GM18499 (cell line): ENCODE measurements around the gene GCHFR.

Experiments
- ATAC-seq: cut with Tn5 transposase; IDR thresholded peaks from one replicate; pipeline ENCODE4 v1.9.1; 2021; ENCODE audit warnings: moderate number of reproducible peaks; ENCODE audit not compliant: insufficient read depth, unreplicated experiment

The GCHFR gene

DNA sequence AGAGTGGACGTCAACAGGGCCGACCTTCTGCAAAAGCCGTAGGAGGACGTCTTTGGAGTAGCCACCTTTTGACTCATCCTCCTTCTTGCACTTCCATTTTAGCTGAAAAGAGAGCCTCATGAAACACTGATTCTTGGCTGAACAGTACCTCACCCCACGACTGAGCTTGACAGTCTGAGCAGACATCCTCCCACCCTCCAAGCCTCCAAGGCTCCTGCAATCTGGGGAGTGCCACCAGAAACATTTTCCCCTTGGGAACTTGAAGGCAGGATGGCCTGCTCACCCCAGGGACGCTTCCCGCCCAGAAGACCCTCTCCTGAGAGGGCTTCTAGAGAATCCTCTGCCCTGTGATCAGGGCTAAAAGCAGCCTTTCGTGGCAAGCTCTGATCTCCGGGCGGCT is 11.1 kb downstream of the GCHFR start:
- no peak for ATAC-seq

DNA sequence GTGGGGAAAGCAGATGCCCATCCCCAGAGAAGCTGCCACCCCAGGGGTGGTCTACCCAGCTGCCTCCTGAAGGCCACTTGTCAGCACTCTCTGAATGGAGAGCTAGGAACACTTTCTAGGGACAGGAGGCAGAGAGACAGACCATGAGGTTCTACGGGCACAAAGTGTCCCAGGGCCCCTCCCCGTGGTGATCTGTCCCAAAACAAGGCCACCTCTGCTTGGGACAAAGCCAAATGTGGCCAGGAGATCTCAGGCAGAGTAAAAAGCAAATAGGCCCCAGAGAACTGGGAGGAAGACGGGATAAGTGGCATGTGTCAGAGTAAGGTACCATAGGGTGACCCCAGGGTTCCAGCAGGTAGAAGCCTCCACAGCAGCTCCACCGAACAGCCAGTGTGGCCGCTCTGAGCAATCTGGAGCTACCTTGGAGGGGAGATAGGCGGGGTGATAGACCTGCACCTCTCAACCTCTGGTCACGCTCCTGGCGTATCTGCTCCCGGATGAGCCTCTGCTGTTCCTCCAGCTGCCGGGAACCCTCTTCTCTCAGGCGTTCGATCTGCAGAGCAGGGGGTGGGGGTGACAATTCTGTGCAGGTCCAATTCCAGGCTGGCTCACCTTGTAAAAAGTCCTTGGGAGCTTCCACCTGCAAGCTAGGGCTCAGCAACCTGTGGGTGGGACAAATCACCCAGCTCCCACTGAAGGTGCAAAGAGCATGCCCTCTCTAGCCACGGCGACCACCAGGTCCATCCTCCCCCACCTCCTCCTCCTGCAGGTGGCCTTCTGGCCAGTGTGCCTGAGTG is 12.1 kb downstream of the GCHFR start:
- no peak for ATAC-seq

DNA sequence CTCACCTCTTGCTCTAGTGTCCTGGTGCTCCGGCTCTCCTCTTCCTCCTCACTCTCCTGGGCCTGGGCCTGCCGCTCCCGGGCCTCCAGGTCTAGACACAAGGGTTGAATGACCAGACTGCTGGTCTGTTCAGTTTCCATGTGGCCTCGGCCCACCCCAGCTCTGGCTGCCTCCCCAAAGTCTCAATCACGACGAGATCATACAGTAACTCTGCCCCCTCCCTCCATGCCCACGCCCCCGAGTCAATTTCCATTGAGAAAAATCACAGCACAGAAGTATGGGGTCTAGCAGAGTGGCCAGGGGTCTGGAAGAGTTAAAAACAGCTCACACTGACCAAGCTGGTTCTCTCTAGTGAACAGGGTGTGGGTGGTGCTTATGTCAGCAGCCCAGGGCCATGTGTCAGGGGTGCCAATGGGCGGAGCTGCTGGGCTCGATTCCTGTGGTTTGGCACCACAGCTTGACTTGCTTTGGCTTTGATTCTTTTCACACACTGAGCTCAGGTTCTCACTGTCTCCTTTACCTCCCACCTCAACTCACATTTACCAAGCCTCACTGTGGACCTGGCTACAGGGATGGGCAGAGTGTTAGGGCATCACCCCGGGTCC is 12.8 kb downstream of the GCHFR start:
- no peak for ATAC-seq

DNA sequence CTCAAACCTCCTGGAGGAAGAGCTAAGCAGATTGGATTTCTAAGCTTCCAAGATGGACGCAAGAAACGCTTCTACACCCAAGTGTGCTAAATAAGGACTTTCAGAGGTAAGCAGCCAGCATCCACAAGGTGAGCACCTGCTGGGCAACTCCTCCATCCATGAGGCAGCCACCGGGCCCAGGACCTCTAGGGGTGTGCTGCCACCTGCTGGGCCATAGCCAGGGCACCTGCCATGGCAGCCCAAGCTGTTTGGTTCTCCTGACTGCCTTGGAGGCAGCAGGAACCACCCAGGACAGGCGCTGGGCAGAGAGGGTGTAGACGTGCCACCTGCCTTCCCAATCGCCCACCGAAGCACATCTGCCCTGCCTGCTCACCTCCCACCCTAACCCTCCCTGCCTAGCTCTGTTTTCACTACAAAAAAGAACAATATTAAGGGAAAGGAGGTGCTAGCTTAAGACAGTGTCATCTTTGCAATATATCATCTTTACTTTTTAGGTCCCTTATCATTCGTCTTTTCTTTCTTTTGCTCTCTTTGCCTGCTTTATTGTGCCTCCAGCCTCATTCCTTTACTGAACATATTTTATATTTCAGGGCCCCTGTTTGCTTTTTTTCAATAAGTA is 18.9 kb downstream of the GCHFR start:
- no peak for ATAC-seq

DNA sequence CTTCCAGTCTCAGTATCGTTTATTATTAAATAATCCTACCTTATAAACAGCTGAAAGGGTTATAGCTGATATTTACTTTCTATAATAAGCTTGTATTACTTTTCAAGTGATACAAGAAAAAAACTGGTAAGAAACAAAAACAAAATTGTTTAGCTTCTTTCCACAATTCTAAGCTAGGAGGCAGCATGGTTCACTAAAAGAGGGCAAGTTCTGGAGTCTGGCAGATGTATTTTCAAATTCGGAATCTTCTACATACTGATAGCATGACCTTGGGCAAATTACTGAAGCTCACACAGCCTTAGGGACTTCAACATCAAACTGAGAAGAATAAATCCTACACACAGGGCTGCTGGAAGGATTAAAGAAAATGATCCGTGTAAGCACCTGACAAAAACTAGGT is 21.3 kb downstream of the GCHFR start:
- ATAC-seq: no peak

DNA sequence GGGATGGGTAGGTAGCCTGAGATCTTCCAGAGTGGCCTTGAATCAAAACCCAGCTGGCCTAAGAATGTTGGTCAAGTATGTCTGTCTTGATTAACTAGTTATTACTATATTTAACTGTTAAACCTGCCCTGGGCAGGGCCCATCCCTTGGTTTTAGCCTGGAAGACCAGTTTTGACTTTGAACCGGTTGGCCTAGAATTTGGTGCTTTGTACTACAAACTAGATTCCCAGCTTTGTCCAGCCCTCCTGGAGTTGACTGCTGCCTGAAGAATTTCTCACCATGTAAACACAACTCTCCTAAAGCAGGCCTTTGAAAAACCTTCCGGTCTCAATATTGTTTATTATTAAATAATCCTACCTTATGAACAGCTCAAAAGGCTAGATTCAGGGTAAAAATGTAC is 21.9 kb downstream of the GCHFR start:
- ATAC-seq: no peak

DNA sequence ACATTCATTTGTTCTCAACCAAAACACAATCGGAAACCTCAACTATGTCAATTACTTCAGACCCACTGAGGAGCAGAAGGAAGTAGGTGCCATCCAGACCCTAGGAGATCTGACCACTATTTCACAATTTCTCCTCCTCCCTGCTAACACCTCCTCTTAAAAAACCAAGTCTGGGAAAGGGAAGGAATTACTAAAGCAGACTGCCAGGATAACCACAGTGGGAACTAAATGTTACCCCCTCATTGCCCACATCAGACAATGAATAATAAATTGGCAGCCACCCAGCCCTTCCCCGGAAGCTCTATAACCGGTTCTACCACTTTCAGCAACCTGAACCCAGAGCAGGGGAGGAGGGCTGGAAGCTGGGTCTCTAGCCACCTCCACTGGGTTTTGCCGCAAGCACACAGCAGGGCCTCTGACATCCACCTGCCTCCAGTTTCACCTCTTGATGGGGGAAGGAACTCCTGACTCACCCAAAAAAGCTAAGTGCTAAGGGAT is 23.5 kb downstream of the GCHFR start:
- ATAC-seq: no peak

DNA sequence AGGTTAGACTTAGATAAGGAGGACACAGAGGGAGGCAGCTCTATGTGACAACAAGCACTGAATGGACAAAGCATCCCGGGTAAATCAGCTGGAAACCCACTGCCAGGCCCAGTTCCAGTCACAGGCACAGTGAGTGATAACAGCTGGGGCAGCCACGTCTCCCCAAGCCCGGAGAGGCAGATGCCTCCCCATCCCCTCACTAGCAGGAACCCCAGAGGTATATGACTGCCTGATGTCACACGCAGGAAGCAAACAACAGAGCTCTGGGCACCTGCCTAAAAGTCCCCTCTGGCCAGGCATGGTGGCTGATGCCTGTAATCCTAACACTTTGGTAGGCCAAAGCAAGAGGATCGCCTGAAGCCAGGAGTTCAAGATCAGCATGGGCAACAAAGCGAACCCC is 24.1 kb downstream of the GCHFR start:
- ATAC-seq: no peak

DNA sequence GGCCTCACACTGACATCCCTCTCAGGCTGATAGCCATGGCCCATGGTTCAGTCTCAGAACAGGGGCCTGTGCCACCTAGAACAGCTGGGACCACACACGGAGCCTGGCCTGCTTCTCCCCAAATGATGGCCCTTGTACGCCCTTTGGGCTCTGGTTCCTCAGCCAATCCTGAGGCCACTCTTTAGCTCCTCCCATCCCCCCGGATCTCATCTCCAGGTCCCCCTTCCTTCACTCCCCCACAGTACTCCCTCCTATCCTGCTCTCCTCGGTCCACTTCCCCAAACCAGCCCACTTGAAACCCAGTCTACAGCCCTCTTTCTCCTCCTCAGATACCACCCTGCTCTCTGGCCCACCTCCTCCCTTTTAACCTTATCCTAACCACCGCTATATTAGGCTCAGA is 25.3 kb downstream of the GCHFR start:
- ATAC-seq: no peak

DNA sequence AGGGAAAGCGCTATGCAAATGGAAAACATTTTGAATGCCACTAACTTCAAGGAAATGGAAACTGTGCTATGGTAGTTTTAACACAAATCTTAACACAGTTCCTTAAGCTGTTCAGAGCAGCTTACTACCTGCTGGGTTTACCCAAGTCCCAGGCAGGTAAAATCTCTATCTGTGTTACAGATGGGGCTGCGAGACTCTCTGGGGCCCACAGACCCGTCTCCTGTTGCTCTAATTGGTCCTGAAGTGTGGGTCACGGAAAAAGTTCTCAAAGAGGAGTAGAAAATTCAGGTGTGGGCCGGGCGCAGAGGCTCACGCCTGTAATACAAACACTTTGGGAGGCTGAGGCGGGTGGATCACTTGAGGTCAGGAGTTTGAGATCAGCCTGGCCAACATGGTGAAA is 26.1 kb downstream of the GCHFR start:
- ATAC-seq: no peak

DNA sequence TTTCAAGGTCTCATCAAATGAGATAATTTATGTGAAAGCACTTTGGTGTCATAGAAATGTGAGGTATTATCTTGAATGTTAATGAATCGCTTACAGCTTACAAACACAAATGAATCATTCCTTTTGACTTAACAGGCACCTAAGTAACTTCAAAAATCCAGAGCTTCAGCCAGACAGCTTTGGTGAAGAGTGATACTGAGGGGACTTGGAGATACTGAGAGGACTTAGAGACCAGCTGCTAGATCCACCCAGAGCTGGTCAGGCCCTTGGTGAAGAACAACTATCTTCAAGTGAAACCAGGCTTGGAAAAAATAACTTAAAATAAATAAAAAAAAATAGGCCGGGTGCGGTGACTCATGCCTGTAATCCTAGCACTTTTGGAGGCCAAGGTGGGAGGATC is 26.9 kb downstream of the GCHFR start:
- no peak for ATAC-seq

DNA sequence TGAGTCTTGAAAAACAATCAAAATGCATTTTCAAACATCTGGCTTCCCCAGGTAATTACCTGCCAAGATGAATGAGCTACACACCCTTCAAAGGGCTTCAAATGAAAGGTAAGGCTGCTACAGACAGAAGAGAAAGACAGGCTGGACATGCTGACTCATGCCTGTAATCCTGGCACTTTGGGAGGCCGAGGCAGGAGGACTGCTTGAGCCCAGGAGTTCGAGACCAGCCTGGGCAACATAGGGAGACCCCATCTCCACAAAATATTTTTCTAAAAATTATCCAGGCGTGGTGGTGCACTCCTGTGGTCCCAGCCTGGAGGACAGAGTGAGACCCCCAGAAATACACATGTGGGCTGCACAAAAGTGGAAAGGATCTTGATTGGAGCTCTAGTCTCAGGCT is 28.5 kb downstream of the GCHFR start:
- ATAC-seq: no peak

DNA sequence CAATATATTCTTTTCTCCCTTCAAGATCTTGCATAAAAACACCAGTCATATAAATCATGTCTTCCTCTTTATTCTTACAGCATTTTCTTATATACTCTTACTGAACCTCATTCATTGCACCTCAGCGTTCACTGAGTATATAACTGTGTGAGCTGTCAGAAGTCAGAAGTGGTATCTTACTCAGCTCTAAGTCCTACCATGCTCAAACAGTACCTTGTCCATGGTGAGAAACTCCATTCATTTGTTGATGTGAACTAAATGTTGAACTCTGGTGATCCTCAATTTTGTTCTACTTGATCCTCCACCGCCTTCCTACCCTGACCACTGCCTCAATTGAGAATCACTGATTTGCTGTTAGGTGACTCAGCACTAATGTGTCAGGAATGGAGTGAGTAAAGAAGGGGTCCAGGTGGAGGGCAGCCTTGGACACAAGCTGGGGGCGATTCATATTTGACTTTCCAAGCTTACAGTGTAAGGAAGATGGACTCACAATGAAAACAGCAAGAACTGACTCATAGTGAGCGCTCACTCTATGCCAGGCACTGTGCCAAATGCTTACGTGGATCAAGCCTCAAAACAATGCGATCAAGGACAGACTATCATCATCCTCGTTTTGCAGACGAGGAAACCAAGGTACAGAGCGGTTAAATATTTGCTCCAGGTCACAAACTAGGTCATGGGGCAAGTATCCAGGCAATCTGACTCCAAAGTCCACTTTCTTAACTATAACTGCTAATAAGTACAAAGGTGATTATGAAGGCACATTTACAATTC is 29.5 kb downstream of the GCHFR start:
- no peak for ATAC-seq

DNA sequence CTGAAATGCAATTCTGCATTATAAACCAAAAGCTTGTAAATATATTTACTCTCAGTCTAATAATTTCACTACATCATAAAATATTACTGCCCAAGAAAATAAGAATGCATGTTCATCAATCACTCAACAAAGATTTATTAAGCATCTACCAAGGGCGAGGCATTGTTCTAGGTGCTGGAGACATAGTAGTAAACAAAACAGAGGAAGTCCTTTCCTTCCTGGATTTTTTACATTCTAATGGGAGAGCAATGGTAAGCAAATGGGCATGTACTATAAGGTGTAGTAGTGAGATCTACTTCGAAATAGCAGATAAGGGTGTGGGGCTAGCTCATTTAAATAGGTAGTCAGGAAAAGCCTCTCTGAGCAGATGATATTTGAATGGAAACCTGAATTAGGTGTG is 32.2 kb downstream of the GCHFR start:
- no peak for ATAC-seq

DNA sequence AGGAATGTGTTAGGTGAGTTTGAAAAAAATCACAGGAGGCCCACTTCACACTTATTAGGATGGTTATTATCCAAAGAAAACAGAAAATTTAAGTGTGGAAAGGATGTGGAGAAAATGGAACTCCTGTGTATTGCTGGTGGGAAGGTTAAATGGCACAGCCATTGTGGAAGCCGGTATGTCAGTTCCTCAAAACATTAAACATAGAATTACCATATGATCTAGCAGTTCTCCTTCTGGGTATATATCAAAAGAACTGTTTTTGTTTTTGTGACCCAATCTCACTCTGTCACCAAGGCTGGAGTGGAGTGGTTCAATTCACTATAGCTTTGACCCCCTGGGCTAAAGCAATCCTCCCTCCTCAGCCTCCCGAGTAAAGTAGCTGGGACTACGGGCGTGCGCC is 32.6 kb downstream of the GCHFR start:
- ATAC-seq: no peak

DNA sequence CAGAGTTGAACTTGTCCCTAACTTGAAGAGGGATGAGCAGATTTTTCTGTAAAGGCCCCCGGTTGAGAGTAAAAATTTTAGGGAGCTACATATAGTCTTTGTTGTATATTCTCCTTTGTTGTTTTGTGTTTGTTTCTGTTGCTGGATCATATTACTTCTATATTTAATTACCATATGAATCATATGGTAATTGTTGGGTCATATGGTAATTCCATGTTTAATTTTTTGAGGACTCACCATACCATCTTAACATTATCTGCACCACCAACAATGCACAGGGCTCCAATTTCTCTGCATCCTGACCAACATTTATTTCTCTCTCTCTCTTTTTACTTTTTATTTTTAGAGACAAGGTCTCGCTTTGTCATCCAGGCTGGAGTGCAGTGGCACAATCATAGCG is 35.7 kb downstream of the GCHFR start:
- no peak for ATAC-seq

DNA sequence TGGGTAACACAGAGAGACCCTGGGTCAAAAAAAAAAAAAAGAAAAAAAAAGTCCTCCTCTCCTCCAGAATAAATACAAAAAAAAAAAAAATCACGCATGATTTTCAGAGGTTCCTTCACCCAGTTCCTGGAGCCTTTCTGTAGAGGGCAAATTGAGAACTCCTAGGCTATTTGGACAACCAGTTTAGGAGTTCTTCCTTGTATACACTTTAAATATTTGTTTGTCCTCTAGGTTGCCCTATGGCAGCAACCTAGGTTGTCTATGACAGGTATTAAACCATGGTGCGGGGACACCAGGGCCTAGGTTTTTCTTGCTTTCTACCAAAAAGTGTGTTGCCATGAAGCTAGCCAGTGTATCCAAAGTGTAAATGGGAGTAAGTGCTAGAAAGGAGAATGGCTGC is 39.2 kb downstream of the GCHFR start:
- no peak for ATAC-seq

DNA sequence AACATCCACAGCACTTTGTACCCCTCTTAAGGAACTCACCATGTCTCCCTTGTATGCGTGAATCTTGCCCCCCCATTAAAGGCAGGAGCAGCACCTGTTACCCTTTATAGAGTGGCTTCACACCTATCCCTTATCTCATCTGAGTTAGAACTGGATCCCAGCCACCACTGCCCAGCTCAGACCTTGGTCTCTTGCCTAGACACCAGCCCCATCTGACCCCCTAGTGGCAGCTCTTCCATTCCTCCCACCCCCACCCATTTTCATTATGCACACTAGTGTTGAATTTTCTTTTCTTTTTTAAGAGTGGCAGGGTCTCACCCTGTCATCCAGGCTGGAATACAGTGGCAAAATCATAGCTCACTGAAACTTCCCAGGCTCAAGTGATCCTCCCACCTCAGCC is 39.8 kb downstream of the GCHFR start:
- no peak for ATAC-seq

DNA sequence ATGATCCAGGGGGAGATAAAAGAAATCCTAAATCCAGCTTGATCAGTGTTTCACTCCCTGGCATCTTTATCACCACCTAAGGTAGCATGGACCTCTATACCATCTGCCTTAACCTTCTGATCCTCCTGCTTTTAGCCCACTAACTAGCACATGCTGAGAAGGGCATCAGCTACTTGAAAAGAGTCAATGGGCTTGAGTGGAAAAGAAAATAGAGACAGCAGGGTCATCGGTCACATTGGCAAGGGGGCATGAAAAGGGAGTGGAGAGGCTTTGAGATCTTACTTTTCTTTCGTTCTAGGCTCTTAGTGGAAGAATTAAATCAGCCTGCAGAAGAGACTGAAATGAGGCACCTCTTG is 42.8 kb downstream of the GCHFR start:
- no peak for ATAC-seq

DNA sequence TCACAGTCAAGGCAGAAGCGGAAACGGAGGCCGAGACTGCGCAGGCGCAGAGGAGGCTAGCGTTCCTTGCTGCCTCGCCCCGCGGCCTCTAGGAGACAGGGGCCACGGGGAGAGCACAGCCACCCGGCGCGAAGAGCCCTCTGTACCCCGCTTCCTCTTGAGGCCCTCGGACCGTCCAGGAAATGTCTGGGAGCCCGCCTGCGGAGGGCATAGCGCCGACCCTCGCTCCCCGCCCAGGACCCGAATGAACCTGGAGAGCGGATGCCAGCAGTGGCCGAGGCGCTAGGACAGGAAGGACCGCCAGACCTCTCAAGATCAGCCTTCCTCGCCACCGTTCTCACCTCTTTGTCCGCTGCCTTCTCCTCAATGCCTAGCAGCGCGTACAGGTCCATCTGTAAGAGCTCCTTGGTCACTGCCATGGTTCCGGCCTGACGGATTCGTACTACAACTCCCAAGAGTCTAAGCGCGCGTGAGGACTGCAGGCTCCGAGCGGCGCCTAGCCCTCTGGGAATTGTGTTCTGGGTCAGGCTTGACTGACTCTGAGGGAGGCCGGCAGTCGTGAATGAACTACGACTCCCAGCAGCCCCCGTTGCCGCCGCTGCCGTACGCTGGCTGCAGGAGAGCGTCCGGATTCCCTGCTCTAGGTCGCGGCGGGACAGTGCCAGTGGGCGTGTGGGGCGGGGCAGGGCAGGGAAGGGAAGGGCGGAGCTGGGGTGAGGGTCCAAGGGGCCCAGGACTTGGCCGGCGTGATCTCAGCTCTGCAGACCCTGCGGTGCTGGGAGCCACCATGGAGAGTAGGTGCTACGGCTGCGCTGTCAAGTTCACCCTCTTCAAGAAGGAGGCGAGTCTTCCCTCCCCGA is 43.4 kb downstream of the GCHFR start, which contains the start of the genes DNAJC17 and ZFYVE19:
Gene DNAJC17 (minus strand): TSS at position 446 of the 860 bp plus-strand sequence. CDS start 27 bp downstream, at position 419.
Gene ZFYVE19 (plus strand): TSS at position 62 of the 860 bp plus-strand sequence. CDS start 501 bp downstream, at position 563.
- peak; percentile 80 for ATAC-seq
